Thymus (tissue), 11 donors: Measurements from ENCODE around the gene PRR36. TPM values are rescaled to one million over a fixed set of nuclear protein-coding genes. Genes with fewer than 3 reads are reported as not detected.
"Not testable (repeated sequence)": the region's sequence is repeated elsewhere in the genome, so short reads cannot be mapped to it uniquely, and the experiment has no call there.

Experiments used
- DNase-seq, 9 donors: peaks; one replicate each; pipeline ENCODE4 v3.0.0-alpha.2; 2013; ENCODE audit warnings: low spot score in 9 of 9, low read depth in 6 of 9, missing footprints in 1 of 9
- H3K27ac ChIP-seq, 2 donors: one replicate each; pipeline ENCODE4 v1.5.1; 2013; ENCODE audit warnings: control low read depth in 1 of 2, low read depth in 1 of 2, low read length in 1 of 2, mild to moderate bottlenecking in 1 of 2, moderate library complexity in 1 of 2
- H3K27me3 ChIP-seq, 2 donors: one replicate each; pipeline ENCODE4 v1.5.1; 2013; ENCODE audit warnings: low read length in 1 of 2; ENCODE audit not compliant: control insufficient read depth in 2 of 2, insufficient read depth in 1 of 2
- H3K36me3 ChIP-seq, 2 donors: one replicate each; pipeline ENCODE4 v1.5.1; 2013; ENCODE audit warnings: low read length in 1 of 2, mild to moderate bottlenecking in 1 of 2, moderate library complexity in 1 of 2; ENCODE audit not compliant: control insufficient read depth in 2 of 2, insufficient read depth in 2 of 2
- H3K4me1 ChIP-seq, 2 donors: one replicate each; pipeline ENCODE4 v1.5.1; 2013; ENCODE audit warnings: low read length in 2 of 2; ENCODE audit not compliant: control insufficient read depth in 2 of 2, insufficient read depth in 2 of 2
- H3K4me3 ChIP-seq, 2 donors: one replicate each; pipeline ENCODE4 v1.5.1; 2013; ENCODE audit warnings: low read length in 2 of 2, control low read depth in 1 of 2, mild to moderate bottlenecking in 1 of 2
- H3K9me3 ChIP-seq, 2 donors: one replicate each; pipeline ENCODE4 v1.5.1; 2013; ENCODE audit warnings: low read length in 1 of 2, mild to moderate bottlenecking in 1 of 2; ENCODE audit not compliant: control insufficient read depth in 2 of 2, insufficient read depth in 1 of 2
- WGBS: extraction: QIAGEN DNeasy Blood & Tissue Kit; methylation state at CpG from one replicate; pipeline ENCODE4 v1.1.7; 2013; 5-methylcytosine and 5-hydroxymethylcytosine counted together
- polyA plus RNA-seq: library from polyadenylated mRNA; stranded (reverse); fragments of 200-250 nt; gene quantifications from one replicate; pipeline ENCODE4 v1.2.3, GENCODE V29; 2013
- total RNA-seq: library from RNA; stranded (reverse); fragments of 120-200 nt; gene quantifications from one replicate; pipeline ENCODE4 v1.2.4, GENCODE V29; 2013
- donor health status: healthy.

The PRR36 gene
- total and polyA plus RNA-seq, 2 donors, result 0.09 to 0.16 TPM

DNA sequence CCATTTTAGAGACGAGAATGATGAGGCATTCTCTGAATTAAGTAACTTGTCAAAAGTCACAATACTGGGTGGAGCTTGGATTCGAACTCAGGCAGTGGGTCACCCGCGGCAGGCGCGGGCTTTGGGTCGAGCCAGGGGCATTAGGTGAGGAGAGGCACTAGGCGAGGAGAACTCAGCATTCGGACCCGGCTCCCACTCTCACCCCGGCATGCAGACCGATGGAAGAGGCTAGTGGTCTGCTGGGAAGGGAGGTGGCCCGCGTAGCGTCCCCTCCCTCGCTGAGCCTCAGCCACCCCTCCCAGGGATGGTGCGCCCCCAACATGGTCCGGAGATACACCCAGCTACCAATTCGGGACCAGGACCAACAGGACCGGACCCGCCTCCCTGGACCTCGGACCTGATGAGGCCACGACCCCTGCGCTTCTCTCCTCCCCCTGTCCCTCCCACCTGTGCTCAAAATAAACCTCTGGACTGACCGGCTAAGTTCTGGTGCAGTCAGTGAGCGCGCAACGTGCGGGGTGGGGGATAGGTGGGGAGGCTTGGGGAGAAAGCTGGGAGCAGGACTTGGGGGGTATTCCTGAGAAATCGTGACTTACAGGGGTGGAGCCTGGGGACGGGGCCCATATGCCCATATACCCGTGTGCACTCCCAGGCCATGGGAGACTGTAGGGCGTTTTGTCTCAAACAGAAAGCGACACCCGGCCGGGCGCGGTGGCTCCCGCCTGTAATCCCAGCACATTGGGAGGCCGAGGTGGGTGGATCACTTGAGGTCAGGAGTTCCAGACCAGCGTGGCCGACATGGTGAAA lies 44.6 kb upstream of the PRR36 start:
- Histone ChIP-seq H3K4me1 (peaks cover 20 to 37% of the 10 kb centered on the region in 2 donors), H3K4me3 (no peak overlapping the region), H3K9me3 (peaks cover 0 to 6% of the 10 kb centered on the region in 2 donors), H3K27me3 (peaks cover 48 to 62% of the 10 kb centered on the region in 2 donors), H3K27ac (no peak overlapping the region), H3K36me3 (peaks cover 14 to 15% of the 10 kb centered on the region in 2 donors)
- WGBS, result 47% methylated on average over 42 of the region's 42 CpGs
- no peak for DNase-seq

GRCh38 chr19:7918062-7918614 lies 43.9 kb upstream of the PRR36 start:
- H3K27me3 ChIP-seq, result peaks cover 48 to 67% of the 10 kb centered on the region in 2 donors
- H3K4me3 ChIP-seq, result peak overlapping the region in 1 of 2 donors; percentile 14
- H3K36me3 ChIP-seq, result peaks cover 16 to 17% of the 10 kb centered on the region in 2 donors
- H3K4me1 ChIP-seq, result peaks cover 20 to 37% of the 10 kb centered on the region in 2 donors
- H3K9me3 ChIP-seq, DNase-seq, H3K27ac ChIP-seq: not testable (repeated sequence)
- 28% methylated on average over 29 of the region's 29 CpGs for WGBS

GRCh38 chr19:7917267-7918061 lies 43.3 kb upstream of the PRR36 start:
- H3K4me1 ChIP-seq, result peaks cover 20 to 37% of the 10 kb centered on the region in 2 donors
- H3K4me3 ChIP-seq, result peak overlapping the region in 1 of 2 donors; percentile 44
- 2% methylated on average over 71 of the region's 71 CpGs for WGBS
- peak in 2 of 9 donors; percentile 39 to 51 for DNase-seq
- no peak overlapping the region for H3K27ac ChIP-seq
- peaks cover 48 to 71% of the 10 kb centered on the region in 2 donors for H3K27me3 ChIP-seq
- H3K36me3 ChIP-seq, result peaks cover 16 to 18% of the 10 kb centered on the region in 2 donors
- peaks cover 0 to 6% of the 10 kb centered on the region in 2 donors for H3K9me3 ChIP-seq

GRCh38 chr19:7916955-7917266 lies 42.7 kb upstream of the PRR36 start:
- peaks cover 1 to 6% of the 10 kb centered on the region in 2 donors for H3K9me3 ChIP-seq
- peaks cover 15 to 18% of the 10 kb centered on the region in 2 donors for H3K36me3 ChIP-seq
- no peak for DNase-seq
- peak overlapping the region in 1 of 2 donors; percentile 44 for H3K4me3 ChIP-seq
- WGBS, result 7% methylated on average over 12 of the region's 12 CpGs
- H3K27ac ChIP-seq, result no peak overlapping the region
- H3K4me1 ChIP-seq, result peaks cover 20 to 37% of the 10 kb centered on the region in 2 donors
- peaks cover 48 to 71% of the 10 kb centered on the region in 2 donors for H3K27me3 ChIP-seq

DNA sequence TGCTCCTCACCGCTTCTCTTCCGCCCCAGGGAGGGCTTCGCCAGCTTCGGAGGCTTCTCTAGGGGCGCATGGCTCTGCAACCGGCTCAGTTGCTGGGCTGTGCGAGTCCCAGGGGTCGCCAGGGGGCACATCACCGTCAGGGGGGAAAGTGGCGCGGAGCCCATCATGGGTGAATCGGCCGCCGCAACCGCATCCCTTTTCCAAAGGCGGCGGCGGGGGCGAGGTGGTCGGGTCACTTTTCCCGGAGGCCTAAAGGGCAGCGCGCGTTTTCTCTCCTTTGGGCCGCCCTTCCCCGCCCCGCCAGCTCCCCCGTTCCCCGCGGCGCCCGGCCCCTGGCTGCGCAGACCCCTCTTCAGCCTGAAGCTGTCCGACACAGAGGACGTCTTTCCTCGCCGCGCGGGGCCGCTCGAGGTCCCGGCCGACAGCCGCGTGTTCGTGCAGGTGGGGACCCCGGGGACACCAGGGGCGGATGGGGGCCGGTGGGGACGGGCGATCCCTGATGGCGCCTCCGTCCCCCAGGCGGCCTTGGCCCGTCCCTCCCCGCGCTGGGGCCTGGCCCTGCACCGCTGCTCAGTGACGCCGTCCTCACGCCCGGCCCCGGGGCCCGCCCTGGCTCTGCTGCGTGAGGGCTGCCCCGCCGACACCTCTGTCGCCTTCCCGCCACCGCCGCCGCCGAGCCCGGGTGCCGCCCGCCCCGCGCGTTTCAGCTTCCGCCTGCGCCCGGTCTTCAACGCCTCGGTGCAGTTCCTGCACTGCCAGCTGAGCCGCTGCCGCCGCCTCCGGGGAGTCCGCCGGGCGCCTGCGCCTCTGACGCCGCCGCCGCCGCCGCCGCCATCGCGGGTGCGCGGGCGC lies 42.1 kb upstream of the PRR36 start:
- peaks cover 19 to 33% of the 10 kb centered on the region in 2 donors for H3K4me1 ChIP-seq
- H3K27me3 ChIP-seq, result peaks cover 48 to 71% of the 10 kb centered on the region in 2 donors
- H3K4me3 ChIP-seq, result peak overlapping the region in 1 of 2 donors; percentile 44
- H3K9me3 ChIP-seq, result peaks cover 1 to 6% of the 10 kb centered on the region in 2 donors
- DNase-seq, result peak in 1 of 9 donors; percentile 47
- WGBS, result 2% methylated on average over 104 of the region's 104 CpGs
- H3K27ac ChIP-seq, result no peak overlapping the region
- peaks cover 18 to 22% of the 10 kb centered on the region in 2 donors for H3K36me3 ChIP-seq

GRCh38 chr19:7915250-7916102 lies 41.3 kb upstream of the PRR36 start:
- WGBS, result 55% methylated on average over 24 of the region's 24 CpGs

DNA sequence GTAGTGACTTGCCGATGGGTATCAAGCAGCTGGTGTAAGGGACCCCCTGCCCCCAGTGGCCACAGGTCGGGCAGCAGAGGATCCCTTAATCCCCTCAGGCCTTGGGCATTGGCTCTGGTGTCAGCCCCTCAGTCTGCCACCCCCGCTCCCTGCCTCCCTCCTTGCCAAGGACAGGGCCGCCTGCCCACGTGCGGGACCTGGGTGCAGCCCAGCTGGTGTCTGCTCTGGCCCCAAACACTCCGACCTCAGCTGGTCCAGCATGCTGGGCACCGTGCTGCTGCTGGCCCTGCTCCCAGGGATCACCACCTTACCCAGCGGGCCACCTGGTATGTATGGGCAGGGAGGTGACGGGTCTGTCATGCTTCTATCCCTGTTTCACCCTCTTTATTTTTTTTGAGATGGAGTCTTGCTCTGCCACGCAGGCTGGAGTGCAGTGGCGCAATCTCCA lies 40.4 kb upstream of the PRR36 start, which contains the start of gene TGFBR3L:
TSS of gene TGFBR3L (plus strand) at position 233 of the 448 bp plus-strand sequence.
- DNase-seq, result no peak
- Histone ChIP-seq H3K27ac (no peak within 1 kb of the TSS), H3K36me3 (peaks cover 34 to 39% of the 10 kb centered on the region in 2 donors), H3K4me3 (no peak within 1 kb of the TSS), H3K4me1 (peaks cover 9 to 22% of the 10 kb centered on the region in 2 donors), H3K9me3 (peaks cover 1 to 6% of the 10 kb centered on the region in 2 donors), H3K27me3 (peaks cover 48 to 66% of the 10 kb centered on the region in 2 donors)
- 92% methylated on average over 12 of the region's 12 CpGs for WGBS

More at GRCh38 chr19:7915250-7916102, 41.3 kb upstream of the PRR36 start:
- H3K4me1 ChIP-seq, result peaks cover 13 to 27% of the 10 kb centered on the region in 2 donors
- H3K4me3 ChIP-seq, result peak overlapping the region in 1 of 2 donors; percentile 44
- H3K36me3 ChIP-seq, result peaks cover 27 to 30% of the 10 kb centered on the region in 2 donors
- no peak for DNase-seq
- H3K9me3 ChIP-seq, result peaks cover 1 to 6% of the 10 kb centered on the region in 2 donors
- peaks cover 48 to 71% of the 10 kb centered on the region in 2 donors for H3K27me3 ChIP-seq
- no peak overlapping the region for H3K27ac ChIP-seq
